Activated T-cell treated with anti-CD3 and anti-CD28 coated beads, Interleukin-2, amount 50 U/mL, for 4 hours (primary cell): Measurements from ENCODE around the gene CHCHD6. TPM values are rescaled to one million over a fixed set of nuclear protein-coding genes. Genes with fewer than 3 reads are reported as not detected.

Source experiments
- ATAC-seq, 2 donors: fragments of 200-7000 bp; cut with Tn5 transposase; one replicate each; pipeline ENCODE4 v1.10.0; 2021
- DNase-seq: peaks from one replicate; pipeline ENCODE4 v3.0.0-alpha.2; 2020
- H3K27me3 Mint-ChIP-seq: one replicate; pipeline ENCODE4 v1.8.0; 2021; ENCODE audit warnings: low read depth, mixed read lengths
- H3K36me3 Mint-ChIP-seq: one replicate; pipeline ENCODE4 v1.8.0; 2022; ENCODE audit warnings: mixed read lengths; ENCODE audit not compliant: insufficient read depth
- H3K4me1 Mint-ChIP-seq: one replicate; pipeline ENCODE4 v1.8.0; 2021; ENCODE audit warnings: low read depth, mixed read lengths
- H3K4me3 Mint-ChIP-seq: one replicate; pipeline ENCODE4 v1.8.0; 2021; ENCODE audit warnings: mild to moderate bottlenecking, moderate library complexity, mixed read lengths
- H3K9me3 Mint-ChIP-seq: one replicate; pipeline ENCODE4 v1.8.0; 2021; ENCODE audit warnings: mixed read lengths
- total RNA-seq, 3 donors: library from RNA; stranded (reverse); gene quantifications; one replicate each; pipeline ENCODE4 v1.2.1, GENCODE V29; 2021

The CHCHD6 gene
- total RNA-seq, 3 donors from 2014 or later: 17.9 to 23.6 (median 21.4) TPM

DNA sequence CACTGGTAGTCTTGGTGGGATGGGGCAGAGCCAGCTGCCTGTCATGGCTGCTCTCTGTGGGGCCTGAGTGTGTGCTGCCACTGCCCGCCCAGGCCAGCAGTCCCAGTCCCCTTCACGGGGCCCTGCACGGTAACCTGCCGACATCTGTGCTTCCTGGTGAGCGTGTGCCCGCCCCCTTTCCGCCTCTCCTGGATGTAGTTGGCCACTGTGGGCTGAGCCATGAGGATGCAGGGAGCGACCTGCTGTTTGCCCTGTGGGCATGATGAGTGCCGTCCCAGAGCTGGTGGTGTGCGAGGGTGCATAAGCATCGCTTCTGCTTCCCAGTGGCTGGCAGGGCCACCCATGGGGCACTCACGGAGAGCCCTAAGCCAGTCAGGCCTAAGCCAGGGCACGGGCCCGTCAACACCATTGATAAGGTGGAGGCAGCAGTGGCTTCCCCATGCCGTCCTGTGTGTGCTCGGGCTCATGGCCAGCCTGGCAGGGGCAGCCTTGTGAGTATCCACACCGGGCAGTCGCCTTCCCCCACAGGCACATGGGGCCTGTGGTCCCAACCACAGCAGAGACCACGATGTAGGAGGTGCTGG lies 293.5 kb downstream of the CHCHD6 start:
- DNase-seq (no peak), ATAC-seq (no peak)
- Mint-ChIP-seq H3K9me3 (no peaks in the 10 kb centered on the region), H3K36me3 (peaks cover 2% of the 10 kb centered on the region), H3K4me1 (no peaks in the 10 kb centered on the region), H3K27me3 (no peaks in the 10 kb centered on the region), H3K4me3 (no peak overlapping the region)

DNA sequence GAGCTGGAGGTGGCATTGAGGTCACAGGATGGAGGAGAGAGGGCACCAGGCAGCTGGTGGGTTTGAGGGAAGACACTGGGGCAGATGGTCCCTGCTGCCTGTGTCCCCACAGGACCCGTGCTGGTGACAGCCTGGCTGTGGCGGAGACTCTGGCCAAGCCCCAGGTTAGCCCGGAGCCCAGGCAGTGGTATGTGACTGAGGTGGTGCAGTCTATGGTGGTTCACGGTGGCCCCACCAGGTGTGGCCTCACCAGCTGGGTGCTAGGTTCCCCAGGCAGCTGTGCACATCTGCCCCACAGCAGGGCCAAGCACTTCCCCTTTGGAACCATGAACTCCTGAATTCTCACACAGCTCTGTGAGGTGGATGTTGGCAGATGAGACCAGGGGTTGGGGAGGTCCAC lies 294.3 kb downstream of the CHCHD6 start:
- Mint-ChIP-seq H3K4me3 (no peak overlapping the region), H3K9me3 (no peaks in the 10 kb centered on the region), H3K4me1 (no peaks in the 10 kb centered on the region), H3K36me3 (peaks cover 2% of the 10 kb centered on the region), H3K27me3 (no peaks in the 10 kb centered on the region)
- ATAC-seq (no peak), DNase-seq (no peak)

DNA sequence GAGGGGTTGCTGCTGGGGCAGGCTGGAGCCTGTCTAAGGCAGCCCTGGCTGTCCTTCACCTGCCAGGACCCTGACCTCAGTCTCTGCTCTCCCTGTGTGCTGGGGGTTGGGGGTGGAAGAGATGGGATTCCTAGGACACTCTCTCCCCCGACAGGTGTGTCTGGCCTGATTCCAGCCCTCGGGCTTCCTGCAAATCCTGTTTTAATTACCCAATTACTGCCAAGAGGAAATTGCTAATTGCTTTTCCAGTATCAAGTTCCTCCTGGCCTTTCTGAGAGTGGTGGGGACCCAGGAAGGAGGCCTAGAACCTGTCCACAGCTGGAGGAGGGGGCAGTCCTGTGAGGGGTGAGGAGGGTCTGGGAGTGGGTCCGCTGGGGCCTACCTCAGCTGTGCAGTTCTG lies 294.7 kb downstream of the CHCHD6 start:
- Mint-ChIP-seq H3K36me3 (peaks cover 1% of the 10 kb centered on the region), H3K4me1 (no peaks in the 10 kb centered on the region), H3K4me3 (no peak overlapping the region), H3K9me3 (no peaks in the 10 kb centered on the region), H3K27me3 (no peaks in the 10 kb centered on the region)
- DNase-seq: no peak
- ATAC-seq: no peak

DNA sequence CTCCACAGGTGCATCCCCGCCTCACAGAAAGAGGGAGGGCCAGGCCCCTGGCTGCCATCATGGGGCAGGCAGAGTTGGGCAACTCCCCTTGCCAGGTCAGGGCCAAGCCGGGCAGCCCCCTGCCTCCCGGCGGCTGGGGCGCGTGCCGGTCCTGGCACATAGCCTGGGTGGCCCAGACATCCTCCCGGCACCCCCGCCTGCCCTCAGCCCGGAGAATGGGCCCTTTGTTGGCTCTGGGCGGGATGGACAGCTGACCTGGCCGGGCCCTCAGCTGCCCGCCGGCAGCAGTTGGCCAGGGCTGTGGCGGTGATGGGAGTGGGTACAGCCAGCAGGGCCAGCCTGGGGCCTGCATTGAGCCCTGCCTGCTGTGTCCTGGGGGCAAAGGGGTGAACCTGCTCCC lies 295.3 kb downstream of the CHCHD6 start:
- Mint-ChIP-seq H3K27me3 (no peaks in the 10 kb centered on the region), H3K4me3 (no peak overlapping the region), H3K9me3 (no peaks in the 10 kb centered on the region)

DNA sequence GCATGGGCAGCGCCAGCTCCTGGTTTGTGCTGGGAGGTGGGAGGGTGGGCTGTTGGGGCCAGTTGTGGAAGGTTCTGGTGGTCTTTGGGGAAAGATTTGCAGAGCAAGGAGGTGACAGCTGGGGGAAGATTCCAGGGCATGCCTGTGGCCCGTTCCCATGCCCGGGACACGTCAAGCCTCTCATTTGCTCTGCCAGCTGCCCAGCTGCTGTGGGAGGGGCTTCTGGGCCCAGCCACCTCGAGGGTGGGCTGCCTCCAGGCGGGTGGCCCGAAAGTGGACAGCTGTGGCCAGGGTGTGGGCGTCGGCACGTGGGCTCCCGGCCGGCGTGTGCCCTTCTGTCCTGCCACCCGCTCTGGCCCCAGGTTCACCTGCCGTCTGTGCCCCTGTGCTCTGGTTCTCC lies 296.1 kb downstream of the CHCHD6 start:
- no peaks in the 10 kb centered on the region for H3K27me3 Mint-ChIP-seq
- H3K4me3 Mint-ChIP-seq: no peak overlapping the region
- DNase-seq: no peak
- no peak for ATAC-seq
- no peaks in the 10 kb centered on the region for H3K36me3 Mint-ChIP-seq
- H3K9me3 Mint-ChIP-seq: no peaks in the 10 kb centered on the region
- no peaks in the 10 kb centered on the region for H3K4me1 Mint-ChIP-seq

More for the DNA sequence above, 295.3 kb downstream of the CHCHD6 start:
- DNase-seq (no peak), ATAC-seq (no peak)
- no peaks in the 10 kb centered on the region for H3K4me1 Mint-ChIP-seq
- H3K36me3 Mint-ChIP-seq: no peaks in the 10 kb centered on the region

DNA sequence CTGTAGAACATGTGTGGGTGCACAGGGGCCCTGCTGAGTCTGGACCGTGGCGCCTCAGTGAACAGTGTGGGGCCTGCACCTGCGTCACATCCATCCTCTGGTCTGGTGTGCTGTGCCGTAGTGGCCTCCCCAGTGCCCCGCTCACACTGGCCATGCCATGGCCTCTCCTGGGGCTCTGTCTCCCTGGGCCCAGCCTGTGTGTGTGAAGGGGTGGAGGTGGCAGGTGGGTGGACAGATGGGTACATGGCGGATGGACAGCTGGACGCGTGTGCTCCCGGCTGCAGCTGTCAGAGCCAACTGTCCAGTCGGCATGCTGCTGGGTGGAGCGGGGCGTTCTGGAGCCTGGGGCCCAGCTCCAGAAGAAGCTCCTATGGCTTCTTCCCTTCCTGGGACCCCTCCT lies 296.7 kb downstream of the CHCHD6 start:
- Mint-ChIP-seq H3K4me1 (no peaks in the 10 kb centered on the region), H3K4me3 (no peak overlapping the region), H3K9me3 (no peaks in the 10 kb centered on the region), H3K27me3 (no peaks in the 10 kb centered on the region), H3K36me3 (no peaks in the 10 kb centered on the region)
- DNase-seq (no peak), ATAC-seq (no peak)

DNA sequence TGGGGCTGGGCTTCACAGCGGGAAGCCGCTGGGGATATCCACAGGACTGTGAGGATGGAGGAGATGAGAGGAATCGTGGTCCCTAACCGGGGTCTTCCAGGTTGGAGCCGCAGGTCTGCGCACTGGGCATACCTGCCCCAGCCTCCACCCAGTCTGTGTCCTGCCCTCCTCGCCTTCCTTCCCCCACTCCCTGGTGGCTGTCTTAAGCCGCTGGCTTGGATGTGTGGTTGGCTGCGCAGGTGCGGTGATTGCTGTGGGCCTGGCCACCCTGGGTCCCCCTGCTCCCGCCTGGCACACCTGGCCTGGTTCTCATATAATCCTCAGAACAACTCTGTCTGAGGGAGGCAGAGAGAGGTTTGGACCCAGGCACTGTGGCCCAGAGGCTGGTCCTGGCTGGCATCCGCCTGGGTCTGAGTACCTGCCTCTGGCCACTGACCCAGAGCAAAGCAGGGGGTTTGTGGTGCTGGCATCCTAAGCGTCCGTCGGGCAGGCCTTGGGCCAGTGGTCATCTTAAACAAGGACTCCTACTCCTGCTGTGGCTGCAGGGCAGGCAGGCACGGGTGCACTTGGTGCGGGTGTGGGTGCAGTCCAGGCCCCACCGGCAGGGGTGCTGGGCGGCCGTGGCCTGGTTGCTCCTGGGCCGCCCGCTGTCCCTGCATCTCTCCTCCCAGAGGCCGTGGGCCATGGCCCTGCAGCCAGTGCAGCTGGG lies 297.6 kb downstream of the CHCHD6 start:
- ATAC-seq: no peak
- Mint-ChIP-seq H3K9me3 (no peaks in the 10 kb centered on the region), H3K36me3 (no peaks in the 10 kb centered on the region), H3K4me1 (no peaks in the 10 kb centered on the region), H3K27me3 (no peaks in the 10 kb centered on the region), H3K4me3 (no peak overlapping the region)
- no peak for DNase-seq

DNA sequence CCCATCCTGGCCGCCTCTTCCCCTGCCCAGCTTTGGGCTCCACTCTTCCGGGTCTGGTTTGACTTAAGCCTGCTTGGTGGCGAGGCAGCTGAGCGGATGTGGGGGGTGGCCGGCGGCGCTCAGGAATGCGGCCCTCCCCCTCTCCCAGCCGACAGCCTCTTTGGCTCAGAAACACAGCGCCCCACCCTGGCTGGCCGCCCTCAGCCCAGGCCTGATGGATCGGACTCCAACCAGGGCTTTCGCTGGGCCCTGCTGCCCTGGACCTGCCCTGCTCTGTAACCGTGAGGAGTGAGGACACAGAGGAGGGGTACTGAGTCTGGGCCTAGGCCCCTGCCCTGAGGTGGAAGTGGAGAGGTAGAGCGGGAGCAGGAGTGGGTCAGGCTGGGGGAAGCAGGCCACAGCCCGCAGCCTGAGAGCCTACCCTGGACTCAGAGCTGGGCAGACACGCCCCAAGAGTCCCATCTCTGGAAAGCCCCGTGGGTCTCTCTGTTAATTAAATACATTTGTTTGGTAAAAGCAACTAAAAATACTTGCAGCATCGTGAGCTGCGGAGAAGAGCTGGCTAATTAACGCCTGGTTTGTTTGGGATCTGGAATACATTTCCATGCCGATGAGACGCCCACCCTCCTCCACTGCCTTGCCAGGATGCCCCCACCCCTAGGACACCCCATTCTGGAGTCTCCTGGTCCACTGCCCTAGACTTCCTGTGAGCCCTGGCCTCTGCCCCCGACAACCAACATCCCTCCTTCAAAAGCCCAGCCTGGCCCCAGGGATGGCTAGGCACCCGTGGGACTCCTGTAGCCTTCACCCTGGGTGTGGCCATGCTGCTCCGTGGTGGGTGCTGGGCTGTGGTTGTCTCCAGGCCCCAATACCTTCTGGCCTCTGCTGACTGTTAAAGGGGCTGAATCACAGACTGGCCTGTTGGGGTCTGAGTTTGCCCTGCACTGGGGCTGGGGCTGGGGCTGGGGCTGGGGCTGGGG lies 298.4 kb downstream of the CHCHD6 start:
- Mint-ChIP-seq H3K36me3 (peaks cover 3% of the 10 kb centered on the region), H3K9me3 (no peaks in the 10 kb centered on the region), H3K27me3 (no peaks in the 10 kb centered on the region), H3K4me1 (no peaks in the 10 kb centered on the region), H3K4me3 (no peak overlapping the region)
- ATAC-seq (peak; percentile 19 to 20), DNase-seq (no peak)

DNA sequence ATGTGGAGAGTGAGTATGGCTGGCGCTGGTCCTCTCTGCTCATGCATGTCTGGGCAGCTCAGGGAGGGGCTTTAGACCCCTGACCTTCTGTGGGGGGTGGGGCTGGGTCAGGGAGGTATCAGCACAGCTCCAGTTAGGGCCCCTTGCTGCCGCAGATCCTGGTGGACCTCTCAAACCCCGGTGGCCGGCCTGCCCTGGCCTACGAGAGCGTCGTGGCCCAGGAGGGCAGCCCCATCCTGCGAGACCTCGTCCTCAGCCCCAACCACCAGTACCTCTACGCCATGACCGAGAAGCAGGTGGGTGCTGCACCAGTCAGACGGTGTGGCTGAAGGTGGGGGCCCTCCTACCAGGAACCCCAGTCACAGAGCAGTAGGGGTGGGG lies 299.1 kb downstream of the CHCHD6 start:
- DNase-seq (no peak), ATAC-seq (no peak)
- H3K4me1 Mint-ChIP-seq: no peaks in the 10 kb centered on the region
- no peaks in the 10 kb centered on the region for H3K27me3 Mint-ChIP-seq
- no peaks in the 10 kb centered on the region for H3K9me3 Mint-ChIP-seq
- H3K36me3 Mint-ChIP-seq: peaks cover 3% of the 10 kb centered on the region
- H3K4me3 Mint-ChIP-seq: no peak overlapping the region

DNA sequence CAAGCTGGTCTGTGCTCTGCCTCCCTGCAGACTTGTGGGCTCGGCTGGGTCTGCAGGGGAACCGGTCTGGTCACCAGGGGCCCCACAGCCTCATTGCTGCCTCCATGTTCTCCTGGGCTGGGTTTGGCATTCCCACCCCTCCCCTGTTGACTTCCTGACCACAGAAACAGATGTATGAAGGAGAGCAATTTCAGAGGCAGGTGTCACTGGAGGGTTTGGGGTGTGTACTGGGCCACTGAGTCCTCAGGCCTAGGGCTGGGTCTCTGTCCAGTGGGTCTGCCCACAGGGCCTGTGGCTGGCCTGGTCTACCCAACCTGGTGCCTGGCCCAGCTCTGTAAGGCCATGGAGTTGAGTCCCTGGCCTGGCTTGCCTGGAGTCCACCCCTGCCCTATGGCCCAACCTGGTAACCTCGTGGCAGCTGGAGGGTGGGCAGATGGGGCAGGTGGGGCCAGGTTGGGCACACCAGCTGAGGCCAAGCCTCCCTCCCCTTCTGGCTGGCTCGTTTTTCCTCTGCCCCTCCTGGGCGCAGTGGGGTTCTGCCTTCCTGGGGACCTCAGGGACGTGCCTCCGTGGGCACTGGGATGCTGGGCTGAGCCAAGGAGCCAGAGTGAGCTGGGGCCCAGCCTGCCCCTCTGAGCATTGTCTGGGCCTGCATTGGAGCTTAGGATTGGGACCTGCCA lies 299.7 kb downstream of the CHCHD6 start:
- no peaks in the 10 kb centered on the region for H3K9me3 Mint-ChIP-seq
- ATAC-seq: no peak
- no peak for DNase-seq
- peaks cover 3% of the 10 kb centered on the region for H3K36me3 Mint-ChIP-seq
- H3K27me3 Mint-ChIP-seq: no peaks in the 10 kb centered on the region
- H3K4me1 Mint-ChIP-seq: no peaks in the 10 kb centered on the region
- H3K4me3 Mint-ChIP-seq: no peak overlapping the region

DNA sequence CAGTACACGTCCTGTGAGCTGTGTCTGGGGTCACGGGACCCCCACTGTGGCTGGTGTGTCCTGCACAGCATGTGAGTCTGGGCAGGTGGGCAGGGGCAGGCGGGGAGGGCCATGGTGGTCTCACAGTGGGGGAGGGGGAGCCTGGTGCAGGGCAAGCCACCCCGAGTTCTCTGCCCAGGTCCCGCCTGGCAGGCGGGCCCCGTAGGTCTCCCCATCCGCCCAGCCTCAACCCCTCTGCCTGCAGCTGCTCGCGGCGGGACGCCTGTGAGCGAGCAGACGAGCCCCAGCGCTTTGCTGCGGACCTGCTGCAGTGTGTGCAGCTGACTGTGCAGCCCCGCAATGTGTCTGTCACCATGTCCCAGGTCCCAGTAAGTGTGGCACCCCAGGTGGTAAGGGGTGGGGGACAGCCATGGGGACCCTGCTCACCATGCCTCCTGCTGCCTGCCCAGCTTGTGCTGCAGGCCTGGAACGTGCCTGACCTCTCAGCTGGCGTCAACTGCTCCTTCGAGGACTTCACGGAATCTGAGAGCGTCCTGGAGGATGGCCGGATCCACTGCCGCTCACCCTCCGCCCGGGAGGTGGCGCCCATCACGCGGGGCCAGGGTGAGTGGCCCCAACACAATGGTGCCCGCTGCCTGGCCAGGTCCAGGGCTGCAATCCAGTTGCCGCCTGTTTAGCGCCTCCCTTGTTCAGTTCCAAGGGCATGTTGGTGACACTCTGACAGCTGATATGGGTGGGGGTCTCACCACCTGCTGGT lies 300.8 kb downstream of the CHCHD6 start:
- DNase-seq (no peak), ATAC-seq (no peak)
- Mint-ChIP-seq H3K36me3 (peaks cover 3% of the 10 kb centered on the region), H3K4me3 (no peak overlapping the region), H3K27me3 (no peaks in the 10 kb centered on the region), H3K4me1 (no peaks in the 10 kb centered on the region), H3K9me3 (no peaks in the 10 kb centered on the region)

DNA sequence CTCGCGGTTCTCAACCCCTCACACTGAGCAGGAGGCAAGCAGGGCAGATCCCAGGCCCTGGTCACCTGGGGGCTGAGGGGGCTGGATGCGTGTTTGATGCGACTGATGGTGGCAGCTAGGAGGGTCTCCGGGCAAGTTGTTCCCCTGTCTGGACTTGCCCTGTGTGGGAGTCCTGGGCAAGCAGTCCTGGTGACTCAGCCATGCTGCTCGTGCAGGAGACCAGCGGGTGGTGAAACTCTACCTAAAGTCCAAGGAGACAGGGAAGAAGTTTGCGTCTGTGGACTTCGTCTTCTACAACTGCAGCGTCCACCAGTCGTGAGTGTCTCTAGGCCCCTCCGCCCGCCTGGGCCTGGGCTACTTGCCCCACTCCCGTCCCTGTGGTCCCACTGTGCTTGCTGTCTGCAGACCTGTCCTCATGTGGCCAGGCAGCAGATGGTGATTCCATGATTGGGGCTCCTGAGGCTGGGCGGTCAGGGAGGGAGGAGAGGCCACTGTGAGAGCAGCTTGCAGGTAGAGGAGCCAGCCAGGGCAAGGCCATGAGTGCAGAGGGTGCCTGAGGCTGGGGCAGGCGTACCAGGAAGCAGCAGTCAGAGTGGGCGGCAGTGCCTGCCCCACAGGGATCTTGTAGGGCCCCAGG lies 301.9 kb downstream of the CHCHD6 start:
- H3K4me1 Mint-ChIP-seq: no peaks in the 10 kb centered on the region

DNA sequence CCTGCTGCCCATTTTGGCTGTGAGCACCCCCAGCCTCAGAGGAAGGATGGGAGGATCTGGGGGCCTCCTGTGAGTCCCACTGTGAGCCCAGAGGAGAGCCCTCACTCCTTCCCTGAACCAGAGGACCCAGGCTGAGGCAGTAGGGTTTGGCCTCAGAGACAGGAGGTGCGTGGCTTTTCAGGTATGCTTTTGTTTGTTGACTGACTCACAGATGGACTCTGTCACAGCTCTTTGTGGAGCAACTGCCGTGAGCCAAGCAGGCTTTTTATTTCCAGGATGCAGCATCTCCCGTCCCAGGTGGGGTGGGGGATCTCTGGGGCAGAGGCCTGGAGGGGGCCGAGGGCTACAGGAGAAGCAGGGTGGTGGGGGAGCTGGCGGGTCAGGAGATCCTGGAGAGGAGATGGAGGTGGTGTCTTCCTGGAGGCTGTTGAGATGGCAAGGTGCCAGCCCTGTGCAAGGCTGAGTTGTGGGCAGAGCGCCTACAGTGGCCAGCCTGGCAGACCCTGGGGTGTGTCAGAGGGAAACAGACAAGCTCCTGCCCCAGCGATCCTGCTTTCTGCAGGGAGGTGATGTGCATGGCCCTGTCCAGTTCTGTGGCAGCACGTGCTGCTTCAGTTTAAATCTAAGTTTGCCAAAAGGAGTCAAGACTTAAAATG lies 302.9 kb downstream of the CHCHD6 start:
- no peak for ATAC-seq

More for the DNA sequence above, 301.9 kb downstream of the CHCHD6 start:
- no peaks in the 10 kb centered on the region for H3K9me3 Mint-ChIP-seq
- DNase-seq (no peak), ATAC-seq (no peak)
- no peak overlapping the region for H3K4me3 Mint-ChIP-seq
- H3K27me3 Mint-ChIP-seq: no peaks in the 10 kb centered on the region
- H3K36me3 Mint-ChIP-seq: peaks cover 3% of the 10 kb centered on the region

More for the DNA sequence above, 302.9 kb downstream of the CHCHD6 start:
- Mint-ChIP-seq H3K4me1 (no peaks in the 10 kb centered on the region), H3K4me3 (no peak overlapping the region), H3K36me3 (peaks cover 3% of the 10 kb centered on the region), H3K27me3 (no peaks in the 10 kb centered on the region), H3K9me3 (no peaks in the 10 kb centered on the region)
- no peak for DNase-seq
